ENCODE measurements around the gene IL18BP.

DNA sequence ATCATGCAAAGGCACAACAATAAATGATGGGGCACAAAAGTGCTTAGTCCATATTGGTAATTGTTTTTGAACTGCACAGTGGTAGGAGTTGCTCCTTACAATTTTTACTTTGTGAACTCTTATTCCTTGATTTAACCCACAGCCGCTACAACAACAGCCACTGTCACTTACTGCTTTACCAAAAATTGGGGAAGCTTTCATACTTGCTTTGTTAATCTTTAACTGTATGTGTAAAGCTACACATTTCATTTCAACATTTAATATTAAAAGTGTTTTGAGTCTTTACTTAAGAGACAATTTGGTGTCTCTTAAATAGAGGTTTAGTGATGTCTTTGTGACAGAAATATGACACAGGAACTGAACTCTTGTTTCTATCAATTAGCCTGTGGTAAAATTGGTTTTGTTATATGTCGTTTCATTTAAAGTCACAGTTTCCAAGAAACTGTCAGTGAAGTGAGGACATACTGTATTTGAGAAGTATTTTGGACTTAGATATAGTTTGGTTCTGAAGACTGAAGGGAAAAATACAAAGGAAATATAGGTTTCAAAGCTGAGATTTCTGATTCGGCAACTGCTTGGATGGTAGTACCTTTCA lies 6.5 kb upstream of the IL18BP start:
- TF ChIP-seq, protein P1, sequence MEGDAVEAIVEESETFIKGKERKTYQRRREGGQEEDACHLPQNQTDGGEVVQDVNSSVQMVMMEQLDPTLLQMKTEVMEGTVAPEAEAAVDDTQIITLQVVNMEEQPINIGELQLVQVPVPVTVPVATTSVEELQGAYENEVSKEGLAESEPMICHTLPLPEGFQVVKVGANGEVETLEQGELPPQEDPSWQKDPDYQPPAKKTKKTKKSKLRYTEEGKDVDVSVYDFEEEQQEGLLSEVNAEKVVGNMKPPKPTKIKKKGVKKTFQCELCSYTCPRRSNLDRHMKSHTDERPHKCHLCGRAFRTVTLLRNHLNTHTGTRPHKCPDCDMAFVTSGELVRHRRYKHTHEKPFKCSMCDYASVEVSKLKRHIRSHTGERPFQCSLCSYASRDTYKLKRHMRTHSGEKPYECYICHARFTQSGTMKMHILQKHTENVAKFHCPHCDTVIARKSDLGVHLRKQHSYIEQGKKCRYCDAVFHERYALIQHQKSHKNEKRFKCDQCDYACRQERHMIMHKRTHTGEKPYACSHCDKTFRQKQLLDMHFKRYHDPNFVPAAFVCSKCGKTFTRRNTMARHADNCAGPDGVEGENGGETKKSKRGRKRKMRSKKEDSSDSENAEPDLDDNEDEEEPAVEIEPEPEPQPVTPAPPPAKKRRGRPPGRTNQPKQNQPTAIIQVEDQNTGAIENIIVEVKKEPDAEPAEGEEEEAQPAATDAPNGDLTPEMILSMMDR (IDR thresholded peaks at IDR 0.05; ENCODE audit: low read depth, low read length, poor library complexity, severe bottlenecking) = no peak
- no peak for TF ChIP-seq EZH2phosphoT487 (IDR thresholded peaks at IDR 0.05; ENCODE audit: borderline replicate concordance, low read length)

All from DOHH2 (cell line).